ENCODE data around the gene TGFBR3L. TPM values are rescaled to one million over a fixed set of nuclear protein-coding genes. Genes with fewer than 3 reads are reported as not detected.

TGFBR3L gene
- total and polyA plus RNA-seq, 2 of the 8 experiments (the other 6 are each of a cell fraction or from before 2014, with no cell fraction given), result 3.1 to 3.7 TPM

- H2BK120ac ChIP-seq (replicated peaks; ENCODE audit: low read depth, low read length), result no peak overlapping the region
- peaks cover 4% of the 10 kb centered on the region in 2 experiments for H4K20me1 ChIP-seq (replicated peaks in 1 of 2; ENCODE audit: control insufficient read depth in 1 of 2, insufficient read depth in 2 of 2, low read length in 2 of 2)
- WGBS, 2 experiments (ENCODE audit: extremely low coverage in 1 of 2, insufficient coverage in 1 of 2, insufficient read length in 1 of 2, insufficient replicate concordance in 2 of 2, low coverage in 1 of 2, low lambda C conversion rate in 2 of 2, missing lambda C conversion rate in 1 of 2), result 79% methylated on average over 30 of the region's 47 CpGs; no CpG with 5 or more reads in 1 of the 2 experiments
- H3K4me3 ChIP-seq (ENCODE audit: extremely low read depth in 1 of 4, insufficient read depth in 2 of 4, low read depth in 3 of 4, low read length in 4 of 4), result peak overlapping the region; percentile 67 to 98 (median 70); a peak in 5 of 8 replicates
- no peaks in the 10 kb centered on the region; the same call in 1 of the 2 replicates for H3K79me1 ChIP-seq (ENCODE audit: low read depth, low read length)
- H3K4me1 ChIP-seq (replicated peaks in 1 of 4; ENCODE audit: control insufficient read depth in 3 of 4, insufficient read depth in 4 of 4, low read length in 3 of 4), result peaks cover 0 to 21% (median 16%) of the 10 kb centered on the region in 4 experiments; a peak in 5 of 7 replicates
- no peak overlapping the region for H3K27ac ChIP-seq (ENCODE audit: low read depth, low read length)
- no peak overlapping the region for H4K5ac ChIP-seq (ENCODE audit: insufficient read length, low read depth, low read length)
- TF ChIP-seq KDM1A (IDR thresholded peaks at IDR 0.05; ENCODE audit: borderline replicate concordance, low read length), result peak; percentile 69
- no peak for TF ChIP-seq YY1 (IDR thresholded peaks at IDR 0.05; ENCODE audit: low read depth, low read length)
- 0 out of 2 replicates have a peak, but pooled peaks have one; percentile 38 for TF ChIP-seq RBBP5 (IDR thresholded peaks at IDR 0.05; ENCODE audit: borderline replicate concordance, low read depth, low read length)
- peak; percentile 33 for TF ChIP-seq ASH2L (IDR thresholded peaks at IDR 0.05; ENCODE audit: low read length)
- no peak; a peak in 1 of 3 replicates for TF ChIP-seq POLR2A (IDR thresholded peaks at IDR 0.05; ENCODE audit: control extremely low read depth in 1 of 2, low read depth in 2 of 2, low read length in 2 of 2)
- no peak for TF ChIP-seq NRF1 (IDR thresholded peaks at IDR 0.05; ENCODE audit: low read depth, low read length)
- ChIA-PET CTCF (ENCODE audit: partially characterized antibody) (interaction anchor here (1.1 to 1.4 kb wide), 6 partner anchors 13 to 45 kb away, joined by 3 to 6 read pairs (median 4); no protein-coding TSS in a partner anchor), POLR2A (ENCODE audit: partially characterized antibody) (interaction anchor here (0.6 to 3.4 kb wide), 11 partner anchors 8 to 234 kb away, joined by 3 to 20 read pairs (median 3); partner anchors contain the start of gene MAP2K7)
- no peak overlapping the region for H3K18ac ChIP-seq (ENCODE audit: extremely low read depth, low read length)
- H3K4me2 ChIP-seq (ENCODE audit: insufficient read depth in 1 of 2, low read depth in 2 of 2, low read length in 2 of 2), result peak overlapping the region; percentile 89 to 100
- no peak overlapping the region for H2AFZ ChIP-seq (ENCODE audit: low read length)
- H3K4ac ChIP-seq (replicated peaks; ENCODE audit: insufficient read length, low read depth, low read length), result no peak overlapping the region
- H3K56ac ChIP-seq (replicated peaks; ENCODE audit: insufficient read length, low read depth, low read length), result no peak overlapping the region
- no peaks in the 10 kb centered on the region for H3K36me3 ChIP-seq (ENCODE audit: control insufficient read depth in 2 of 4, insufficient read depth in 4 of 4, low read length in 3 of 4)
- H2BK12ac ChIP-seq (ENCODE audit: low read depth, low read length), result no peak overlapping the region
- H3K23me2 ChIP-seq (ENCODE audit: low read depth, low read length), result peaks cover 16% of the 10 kb centered on the region
- no peak overlapping the region for H4K8ac ChIP-seq (ENCODE audit: extremely low read depth, insufficient read depth, low read length)
- DNase-seq (ENCODE audit: low read depth in 1 of 2, low spot score in 2 of 2), result no peak
- H2BK15ac ChIP-seq (ENCODE audit: low read length), result no peak overlapping the region
- no peak overlapping the region for H2AK5ac ChIP-seq (ENCODE audit: low read depth, low read length)
- no peaks in the 10 kb centered on the region for H3K9me3 ChIP-seq (ENCODE audit: insufficient read depth in 2 of 2, low read depth in 1 of 2, low read length in 1 of 2)
- H2BK20ac ChIP-seq (ENCODE audit: low read length), result no peak overlapping the region
- no peak for FAIRE-seq
- H3K14ac ChIP-seq (ENCODE audit: insufficient read length), result no peak overlapping the region
- H3K79me2 ChIP-seq (ENCODE audit: control insufficient read depth in 1 of 2, insufficient read depth in 2 of 2, low read length in 2 of 2), result no peaks in the 10 kb centered on the region
- peaks cover 0 to 10% (median 6%) of the 10 kb centered on the region in 4 experiments; a peak in 4 of 7 replicates for H3K27me3 ChIP-seq (replicated peaks in 1 of 4; ENCODE audit: control insufficient read depth in 3 of 4, extremely low read depth in 1 of 4, insufficient read depth in 3 of 4, low read length in 3 of 4)
- H4K91ac ChIP-seq (replicated peaks; ENCODE audit: insufficient read length, low read length), result no peak overlapping the region
- no peak overlapping the region for H2BK5ac ChIP-seq (ENCODE audit: low read depth, low read length)
- H3K23ac ChIP-seq (ENCODE audit: insufficient read length), result no peak overlapping the region
- no peak overlapping the region for H3K9ac ChIP-seq (replicated peaks in 1 of 4; ENCODE audit: extremely low read depth in 1 of 4, low read depth in 3 of 4, low read length in 3 of 4)
These were observed 42.1 kb upstream of the TGFBR3L start for GRCh38 chr19:7872306-7873204.

Data from H1 (cell line).